ENCODE data around the gene DGKH.

- TF ChIP-seq CTCF (IDR thresholded peaks at IDR 0.05; ENCODE audit: low read depth, low read length, poor library complexity, severe bottlenecking) (no peak), EZH2phosphoT487 (IDR thresholded peaks at IDR 0.05; ENCODE audit: borderline replicate concordance, low read length) (no peak)
Observed at GRCh38 chr13:42221121-42221765, 172.8 kb downstream of the DGKH start.
